K562 (cell line): Measurements from ENCODE around the gene KRT76.

Experiments
- AFF1 ChIP-seq, 2 experiments: fragments of 450-650 bp; IDR thresholded peaks; 2 replicates each; pipeline ENCODE4 v1.6.1; 2018; ENCODE audit warnings: mild to moderate bottlenecking in 2 of 2, low read depth in 1 of 2; ENCODE audit not compliant: partially characterized antibody in 2 of 2
- EP300 ChIP-seq: IDR thresholded peaks from 2 replicates; pipeline ENCODE4 v1.6.1; 2012; ENCODE audit warnings: low read length, improper control_type of control experiment
- EZH2 ChIP-seq: IDR thresholded peaks from 2 replicates; pipeline ENCODE4 v1.6.1; 2012; ENCODE audit warnings: low read depth, mild to moderate bottlenecking, inconsistent platforms, low read length, borderline replicate concordance
- YBX1 ChIP-seq: fragments of 450-650 bp; IDR thresholded peaks from 2 replicates; pipeline ENCODE4 v1.7.1; 2016; ENCODE audit warnings: mild to moderate bottlenecking

GRCh38 chr12:52735816-52736632, 41.1 kb downstream of the KRT76 start:
- TF ChIP-seq AFF1 (IDR thresholded peaks at IDR 0.05; ENCODE audit: low read depth in 1 of 2, partially characterized antibody in 2 of 2) (no peak), EP300 (no peak), EZH2 (no peak), YBX1 (no peak)
